OCI-M2 (cell line): Measurements from ENCODE around the gene NUBP1.
"Not testable (repeated sequence)": the region's sequence is repeated elsewhere in the genome, so short reads cannot be mapped to it uniquely, and the experiment has no call there.

Source experiments
- DNase-seq: peaks from one replicate; lab custom pipeline; 2025; ENCODE audit not compliant: unreplicated experiment; lab: John Stamatoyannopoulos, UW

NUBP1 gene

DNA sequence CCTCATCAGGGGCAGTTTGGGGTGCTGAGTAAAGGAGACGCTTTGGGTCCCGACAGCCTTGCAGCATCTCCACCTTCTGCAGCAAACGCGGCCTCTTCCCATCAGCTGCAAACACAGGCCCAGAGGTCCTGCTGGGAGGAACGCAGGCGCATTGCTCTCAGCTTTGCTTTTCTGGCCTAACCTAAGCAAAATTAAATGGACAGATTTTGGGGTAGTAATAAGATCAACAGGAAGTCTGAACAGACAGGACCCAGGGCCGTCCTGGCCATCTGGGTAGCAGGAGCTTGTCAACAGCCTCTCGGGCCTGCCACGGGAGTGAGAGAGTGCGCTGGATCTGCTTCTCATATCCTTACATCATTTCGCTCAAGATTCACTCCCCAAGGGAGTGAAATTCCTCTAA lies 7.2 kb downstream of the NUBP1 start:
- DNase-seq = no peak

DNA sequence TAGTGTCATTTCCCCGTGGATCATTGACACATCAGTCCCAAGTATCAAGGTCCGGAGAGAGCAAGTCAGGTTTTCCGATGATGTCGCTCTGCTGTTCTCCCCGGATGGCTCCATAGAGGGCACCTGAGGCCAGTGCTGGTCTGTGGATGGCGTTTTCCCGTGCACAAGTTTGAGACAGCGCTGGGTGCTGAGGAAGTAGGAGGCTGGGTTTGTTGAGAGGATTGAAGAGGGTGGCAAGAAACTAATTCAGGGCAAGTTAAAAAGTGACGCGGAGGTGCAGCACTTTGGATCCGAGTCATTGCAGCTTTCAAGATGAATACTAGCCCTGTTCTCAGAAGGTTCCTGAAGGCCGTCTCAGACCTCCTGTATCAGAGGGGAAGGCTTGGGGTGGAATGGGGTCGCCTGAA lies 7.7 kb downstream of the NUBP1 start:
- DNase-seq = no peak

DNA sequence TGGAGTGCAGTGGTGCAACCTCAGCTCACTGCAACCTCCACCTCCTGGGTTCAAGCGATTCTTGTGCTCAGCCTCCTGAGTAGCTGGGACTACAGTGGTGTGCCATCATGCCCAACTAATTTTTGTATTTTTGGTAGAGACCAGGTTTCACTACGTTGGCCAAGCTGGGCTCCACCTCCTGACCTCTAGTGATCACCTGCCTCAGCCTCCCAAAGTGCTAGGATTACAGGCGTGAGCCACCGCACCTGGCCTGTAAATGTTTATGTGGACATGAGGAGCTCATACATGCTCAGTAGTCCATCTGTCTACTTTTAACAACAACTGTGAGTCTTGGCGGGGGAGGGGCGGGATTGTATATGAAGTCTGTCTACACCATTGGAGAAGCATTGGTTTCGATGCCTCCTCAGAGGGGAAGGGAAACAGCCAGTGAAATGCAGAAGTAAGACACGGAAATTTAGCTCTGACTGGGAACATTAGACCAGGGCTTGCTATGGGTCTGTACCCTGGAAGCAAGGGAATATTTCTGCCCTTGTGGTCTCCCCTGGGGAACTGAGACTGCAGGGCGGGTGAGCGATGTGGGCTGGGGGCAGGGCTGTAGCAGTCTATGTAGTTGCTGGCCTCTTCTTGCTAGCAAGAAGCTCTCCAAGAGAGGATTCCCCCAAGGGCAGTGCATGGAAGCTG lies 9.3 kb downstream of the NUBP1 start:
- DNase-seq = no peak

DNA sequence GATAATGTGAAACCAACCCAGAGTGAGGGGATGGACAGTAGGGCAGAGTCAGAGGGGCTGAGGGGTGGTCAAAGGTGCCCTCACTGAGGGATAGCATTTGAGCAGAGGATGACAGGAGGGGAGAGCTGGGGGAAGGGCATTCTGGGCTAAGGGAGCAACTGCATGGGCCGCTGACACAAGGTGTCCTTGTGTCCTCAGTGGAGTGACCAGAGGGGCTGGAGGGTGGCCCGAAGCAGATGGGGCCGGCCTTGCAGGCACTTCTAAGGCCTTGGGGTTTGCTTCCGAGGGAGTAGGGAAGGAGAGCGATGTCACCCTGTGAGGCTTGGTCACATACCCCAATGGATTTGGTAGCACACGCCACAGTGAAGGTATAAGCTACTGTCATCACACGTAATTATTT lies 10.0 kb downstream of the NUBP1 start:
- no peak for DNase-seq

DNA sequence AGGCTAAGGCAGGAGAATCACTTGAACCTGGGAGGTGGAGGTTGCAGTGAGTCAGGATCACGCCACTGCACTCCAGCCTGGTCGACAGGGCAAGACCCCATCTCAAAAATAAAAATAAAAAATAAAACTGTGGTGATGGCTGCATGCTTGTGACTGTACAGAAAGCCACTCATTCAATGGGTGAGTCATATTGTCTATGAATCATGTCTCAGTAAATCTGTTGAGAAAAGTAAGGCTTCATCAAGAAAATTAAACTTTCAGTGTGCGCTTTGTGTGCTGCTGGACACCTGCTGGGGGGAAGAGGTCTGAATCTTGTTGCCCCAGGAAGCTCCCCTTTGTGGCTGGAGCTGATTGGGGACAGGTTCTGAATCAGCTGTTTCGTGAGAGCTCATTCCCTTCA lies 11.3 kb downstream of the NUBP1 start:
- DNase-seq = no peak

DNA sequence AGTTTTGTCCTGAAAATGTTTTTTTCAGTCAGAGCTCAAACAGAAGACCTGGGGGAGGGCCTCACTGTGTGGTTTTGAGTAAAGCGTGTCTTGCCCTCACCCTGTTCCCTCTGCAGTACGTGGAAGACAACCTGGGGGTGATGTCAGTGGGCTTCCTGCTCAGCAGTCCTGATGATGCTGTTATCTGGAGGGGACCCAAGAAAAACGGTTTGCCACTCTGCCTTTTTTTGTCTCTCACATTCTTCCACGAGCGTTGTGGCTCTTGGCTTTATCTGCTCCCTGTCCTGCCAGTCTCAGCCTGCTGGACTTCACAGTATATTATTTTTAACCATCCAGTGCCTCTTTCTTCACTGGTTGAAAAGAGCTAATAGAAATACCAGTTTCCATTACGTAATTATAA lies 12.9 kb downstream of the NUBP1 start:
- DNase-seq = no peak

DNA sequence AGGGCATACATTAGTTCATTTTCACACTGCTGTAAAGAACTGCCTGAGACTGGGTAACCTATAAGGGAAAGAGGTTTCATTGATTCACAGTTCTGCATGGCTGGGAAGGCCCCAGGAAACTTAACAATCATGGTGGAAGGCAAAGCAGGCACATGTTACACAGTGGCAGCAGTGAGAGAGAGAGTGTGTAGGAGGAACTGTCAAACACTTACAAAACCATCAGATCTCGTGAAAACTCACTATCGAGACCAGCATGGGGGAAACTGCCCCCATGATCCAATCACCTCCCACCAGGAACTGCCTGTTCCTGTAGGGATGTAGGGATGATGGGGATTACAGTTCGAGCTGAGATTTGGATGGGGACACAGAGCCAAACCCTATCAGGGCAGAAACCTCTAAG lies 17.2 kb downstream of the NUBP1 start:
- DNase-seq = no peak

DNA sequence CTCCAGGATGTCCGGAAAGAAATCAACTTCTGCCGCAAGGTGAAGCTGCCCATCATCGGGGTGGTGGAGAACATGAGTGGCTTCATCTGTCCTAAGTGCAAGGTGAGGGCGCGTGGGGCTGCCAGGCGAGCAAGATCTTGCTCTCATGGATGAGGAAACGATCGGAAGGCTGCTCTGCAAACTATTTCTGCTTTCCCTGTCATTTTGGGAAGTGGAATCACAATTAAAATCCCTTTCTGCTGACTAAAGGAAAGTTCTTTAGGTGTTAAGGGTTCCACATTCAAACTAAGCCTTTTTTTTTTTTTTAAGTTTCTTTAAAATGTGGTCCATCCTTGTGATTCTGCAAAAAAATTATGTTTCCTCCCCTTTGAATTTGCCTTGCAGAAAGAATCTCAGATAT lies 17.7 kb downstream of the NUBP1 start:
- DNase-seq = no peak

DNA sequence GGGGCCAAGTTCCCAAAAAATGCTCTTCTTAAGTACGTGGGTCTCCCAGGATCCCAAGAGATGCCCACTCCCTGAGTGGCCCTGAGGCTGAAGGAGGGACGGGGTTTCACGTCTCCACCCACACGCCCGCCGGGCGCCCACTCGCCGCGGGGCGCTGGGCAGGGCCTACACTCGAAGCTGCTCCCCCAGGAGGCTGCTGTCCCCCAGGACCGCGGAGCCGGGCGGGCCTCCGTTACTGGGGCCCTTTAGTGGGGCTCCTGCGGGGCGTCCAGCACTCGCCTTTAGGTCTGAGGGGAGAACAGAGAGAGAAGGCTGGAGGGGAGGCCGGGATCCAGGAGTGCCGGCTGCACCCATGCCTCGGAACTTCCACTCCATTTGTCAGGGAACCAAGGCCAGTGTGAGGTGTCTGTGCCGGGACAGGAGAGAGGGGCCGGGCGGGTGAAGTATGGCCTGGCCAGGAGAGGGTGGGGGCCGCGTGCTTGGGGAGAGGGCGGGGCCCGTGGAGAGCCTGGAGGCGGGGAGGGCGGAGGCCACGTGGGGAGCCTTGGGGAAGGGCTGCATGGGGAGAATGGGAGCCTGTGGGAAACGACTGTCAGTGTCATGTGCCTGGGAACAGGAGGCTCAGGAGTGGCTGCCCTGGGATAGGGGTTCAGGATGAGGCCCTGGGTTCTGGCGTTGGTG lies 18.8 kb downstream of the NUBP1 start:
- no peak for DNase-seq

DNA sequence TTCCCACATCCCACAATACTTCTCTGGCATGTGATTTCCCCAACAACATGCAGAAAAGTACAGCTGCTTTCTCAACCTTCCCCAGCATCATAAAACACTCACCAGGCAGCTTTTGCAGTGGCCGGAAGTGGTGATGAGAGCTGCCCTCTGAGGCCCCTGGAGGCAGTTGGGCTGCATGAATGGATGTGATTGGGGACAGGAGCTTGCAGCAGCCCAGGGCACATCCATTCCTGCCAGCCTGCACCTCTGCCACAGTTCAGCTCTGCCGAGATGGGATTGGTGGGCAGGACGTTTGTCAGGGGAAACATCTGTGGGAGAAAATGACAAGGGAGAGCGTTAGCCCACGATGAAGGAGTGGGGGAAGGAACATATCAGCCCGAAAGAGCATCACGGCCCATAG lies 19.8 kb downstream of the NUBP1 start:
- no peak for DNase-seq

DNA sequence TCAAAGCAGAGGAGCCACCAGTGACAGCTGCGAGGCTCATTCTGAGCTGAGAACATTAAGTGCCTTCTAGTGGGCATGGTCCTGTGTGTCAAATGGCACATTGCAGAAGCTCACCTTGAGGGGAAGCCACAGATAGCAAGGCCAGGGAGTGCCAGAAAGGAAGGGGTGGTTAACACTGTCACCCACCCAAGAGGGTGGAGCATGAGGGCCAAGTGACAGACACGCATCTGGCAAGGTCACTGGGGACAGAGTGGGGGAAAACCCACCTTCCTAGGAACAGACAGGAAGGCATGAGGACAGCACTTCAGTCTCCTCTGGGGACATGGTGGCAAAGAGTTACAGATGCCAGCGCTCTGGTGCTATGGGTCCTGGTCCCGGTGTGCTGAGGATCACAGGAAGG lies 22.1 kb downstream of the NUBP1 start:
- no peak for DNase-seq

DNA sequence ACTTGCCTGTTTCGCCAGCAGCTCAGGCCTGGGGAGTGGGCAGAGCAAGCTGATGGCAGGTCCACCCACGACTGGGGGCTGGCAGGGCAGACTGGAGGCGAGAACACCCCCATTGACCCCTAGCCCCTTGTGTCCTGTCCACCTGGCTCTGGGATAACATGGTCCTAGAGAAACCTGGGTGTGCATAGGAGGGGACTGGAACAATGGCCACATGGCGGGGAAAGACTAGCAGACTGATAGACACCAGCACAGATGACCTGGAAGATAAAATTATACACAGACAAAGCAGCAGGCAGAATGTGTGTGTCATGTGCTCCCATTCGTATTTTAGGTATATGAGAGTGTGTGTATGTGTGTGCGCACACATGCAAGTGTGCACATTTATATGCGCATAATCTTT lies 23.5 kb downstream of the NUBP1 start:
- DNase-seq = no peak

DNA sequence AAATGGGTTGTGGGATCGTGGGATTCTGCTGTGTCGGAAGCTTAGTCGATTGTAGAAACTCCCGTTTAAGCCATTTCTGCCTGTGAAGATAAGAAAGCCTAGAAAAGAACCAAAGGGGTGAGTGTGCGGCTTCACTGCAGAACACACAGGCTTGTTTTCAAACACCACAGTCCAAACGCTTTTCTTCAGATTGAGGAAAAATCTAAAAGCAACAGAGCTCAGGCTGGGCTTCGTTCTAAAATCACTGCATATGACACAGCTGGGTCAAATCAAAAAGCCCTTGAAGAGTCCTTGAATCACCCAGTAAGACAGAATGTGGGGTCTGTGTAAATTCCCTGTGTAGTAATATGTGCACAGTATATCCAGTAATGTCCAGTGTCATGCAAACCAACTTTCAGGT lies 25.7 kb downstream of the NUBP1 start:
- no peak for DNase-seq

DNA sequence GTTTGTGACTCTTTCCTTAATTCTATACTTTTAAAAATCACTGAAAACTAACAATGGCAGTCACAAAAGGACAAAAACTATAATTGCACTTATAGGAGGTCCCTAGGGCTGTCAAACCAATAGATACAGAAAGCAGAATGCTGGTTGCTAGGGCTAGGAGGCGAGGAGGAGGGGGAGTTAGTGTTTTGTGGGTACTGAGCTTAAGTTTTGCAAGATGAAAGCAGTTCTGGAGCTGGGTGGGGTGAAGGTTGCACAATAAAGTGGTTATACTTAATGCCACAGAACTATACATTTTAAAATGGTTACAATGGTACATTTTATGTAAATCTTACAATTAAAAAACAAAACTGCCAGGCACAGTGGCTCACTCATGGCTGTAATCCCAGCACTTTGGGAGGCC lies 27.3 kb downstream of the NUBP1 start:
- no peak for DNase-seq

DNA sequence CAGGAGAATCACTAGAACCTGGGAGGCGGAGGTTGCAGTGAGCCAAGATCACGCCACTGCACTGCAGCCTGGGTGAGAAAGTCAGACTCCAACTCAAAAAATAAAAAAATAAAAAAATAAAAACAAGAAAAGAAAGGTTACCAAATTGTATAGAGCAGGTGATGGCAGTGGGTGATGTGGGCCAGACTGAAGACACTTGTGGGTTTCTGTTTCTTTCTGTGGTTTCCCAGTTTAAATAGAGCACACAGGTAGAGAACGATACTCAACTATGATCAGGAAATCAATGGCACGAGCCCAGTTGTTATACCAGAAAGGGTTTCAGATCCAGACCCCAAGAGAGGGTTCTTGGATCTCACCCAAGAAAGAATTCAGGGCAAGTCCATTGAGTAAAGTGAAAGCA lies 32.6 kb downstream of the NUBP1 start:
- DNase-seq = no peak

DNA sequence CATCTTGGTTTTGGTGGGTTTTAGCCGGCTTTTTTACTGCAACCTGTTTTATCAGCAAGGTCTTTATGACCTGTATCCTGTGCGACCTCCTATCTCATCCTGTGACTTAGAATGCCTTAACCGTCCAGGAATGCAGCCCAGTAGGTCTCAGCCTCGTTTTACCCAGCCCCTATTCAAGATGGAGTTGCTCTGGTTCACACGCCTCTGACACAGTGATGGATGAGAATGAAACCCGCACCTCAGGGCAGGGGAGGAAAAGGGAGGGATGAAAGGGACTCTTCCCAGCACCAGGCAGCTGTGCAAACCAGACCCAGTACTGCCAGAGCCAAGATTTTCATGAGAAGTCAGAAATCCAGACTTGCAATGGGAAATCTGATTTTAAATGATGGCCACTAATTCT lies 33.3 kb downstream of the NUBP1 start:
- DNase-seq = not testable (repeated sequence)

DNA sequence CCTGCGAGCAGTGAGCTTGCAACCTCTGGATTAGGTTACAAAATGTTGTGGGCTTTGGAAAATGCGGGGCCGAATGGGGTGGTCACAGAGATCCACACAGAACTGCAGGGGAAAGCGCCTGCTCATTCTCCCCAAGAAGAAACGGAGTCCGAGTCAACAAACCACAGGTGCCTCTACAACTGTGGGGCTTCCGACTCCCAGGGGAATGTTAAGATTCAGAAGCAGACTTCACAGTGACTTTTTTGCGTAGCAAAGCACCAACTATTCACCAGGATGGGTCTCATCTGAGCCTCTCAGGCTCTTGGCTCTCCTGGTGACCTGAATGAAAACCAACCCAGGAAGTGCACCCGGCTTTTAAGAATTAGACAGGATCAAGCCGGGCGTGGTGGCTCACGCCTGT lies 33.7 kb downstream of the NUBP1 start:
- DNase-seq = no peak

DNA sequence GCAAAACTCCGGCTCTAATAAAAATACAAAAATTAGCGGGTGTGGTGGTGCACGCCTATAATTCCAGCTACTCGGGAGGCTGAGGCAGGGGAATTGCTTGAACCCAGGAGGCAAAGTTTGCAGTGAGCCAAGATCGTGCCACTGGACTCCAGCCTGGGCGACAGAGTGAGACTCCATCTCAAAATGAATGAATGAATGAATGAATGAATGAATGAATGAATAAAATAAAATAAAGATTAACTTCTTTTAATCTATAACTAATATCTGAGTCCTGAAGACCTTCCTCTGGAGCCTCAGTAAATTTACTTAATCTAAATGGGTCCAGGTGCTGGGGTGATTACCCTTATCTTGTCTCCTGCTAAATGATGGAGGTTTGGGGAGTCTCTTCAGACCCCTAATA lies 36.3 kb downstream of the NUBP1 start:
- not testable (repeated sequence) for DNase-seq

DNA sequence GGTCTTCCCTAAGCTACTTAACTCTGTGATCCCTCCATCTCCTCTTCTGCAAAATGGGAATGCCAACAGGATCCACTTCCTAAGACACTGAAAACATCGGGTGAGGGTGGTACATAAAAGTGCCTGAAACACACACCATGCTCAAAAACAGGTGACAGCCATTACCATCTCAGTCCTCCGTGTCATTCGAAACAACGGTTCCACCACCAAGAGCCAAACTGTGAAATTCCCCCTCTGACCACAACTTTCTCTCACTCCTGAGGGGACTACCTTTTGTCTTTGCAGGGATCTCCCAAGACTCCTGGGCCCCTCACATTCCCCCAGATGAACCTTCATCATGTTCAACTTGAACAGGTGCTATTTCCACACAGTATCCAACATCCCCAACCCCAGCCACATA lies 37.0 kb downstream of the NUBP1 start:
- DNase-seq = no peak

DNA sequence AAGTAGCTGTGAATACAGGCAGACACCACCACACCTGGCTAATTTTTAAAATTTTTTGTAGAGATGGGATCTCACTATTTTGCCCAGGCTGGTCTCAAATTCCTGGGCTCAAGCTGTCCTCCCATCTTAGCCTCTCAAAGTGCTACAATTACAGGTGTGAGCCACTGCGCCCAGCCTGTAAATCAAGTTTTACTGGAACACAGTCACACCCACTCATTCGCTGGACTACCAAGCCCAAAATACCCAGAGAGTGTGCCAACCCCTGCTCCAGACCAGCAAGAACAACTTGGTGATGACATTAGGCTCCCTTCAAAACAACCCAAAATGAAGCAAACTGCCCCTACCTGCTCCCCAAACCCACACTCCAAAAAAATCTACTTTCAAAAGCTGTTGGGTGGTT lies 39.0 kb downstream of the NUBP1 start:
- DNase-seq = no peak

DNA sequence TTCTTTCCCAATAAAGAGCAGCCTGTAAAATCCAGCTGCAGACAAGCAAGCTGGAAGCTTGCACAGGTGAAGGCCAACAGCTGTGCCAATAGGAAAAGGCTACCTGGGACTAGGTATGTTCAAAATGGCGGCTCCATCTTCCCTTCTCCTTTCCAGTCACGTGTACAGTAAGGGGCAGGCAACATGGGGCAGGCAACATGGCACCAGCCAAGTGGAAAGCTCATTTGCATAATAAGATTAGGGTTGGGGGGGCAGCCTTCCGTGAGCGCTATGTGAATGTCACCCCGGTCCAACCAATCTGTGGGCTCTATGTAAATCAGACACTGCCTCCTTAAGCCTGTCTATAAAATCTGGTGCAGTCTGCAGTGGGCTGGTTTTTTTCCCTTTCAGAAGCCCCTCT lies 43.7 kb downstream of the NUBP1 start:
- DNase-seq = no peak

DNA sequence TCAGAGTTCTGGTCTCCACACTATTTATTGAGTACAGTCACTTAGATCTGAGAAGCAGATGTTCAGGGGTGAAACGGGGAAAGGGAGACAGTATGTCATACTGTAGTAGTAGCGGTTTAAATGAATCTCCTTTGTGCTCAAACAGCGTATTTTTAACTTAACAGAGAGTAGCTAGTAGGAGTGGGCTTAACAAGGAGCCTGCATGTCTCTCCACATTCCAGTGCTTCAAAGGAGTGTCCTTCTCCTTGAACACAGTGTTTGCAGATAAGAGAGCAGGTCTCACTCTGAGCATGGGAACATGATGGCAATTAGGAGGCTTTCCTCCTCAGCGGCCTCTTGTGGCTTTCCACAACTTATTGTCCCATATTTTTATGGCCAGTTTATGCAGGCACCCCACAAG lies 45.0 kb downstream of the NUBP1 start:
- not testable (repeated sequence) for DNase-seq

DNA sequence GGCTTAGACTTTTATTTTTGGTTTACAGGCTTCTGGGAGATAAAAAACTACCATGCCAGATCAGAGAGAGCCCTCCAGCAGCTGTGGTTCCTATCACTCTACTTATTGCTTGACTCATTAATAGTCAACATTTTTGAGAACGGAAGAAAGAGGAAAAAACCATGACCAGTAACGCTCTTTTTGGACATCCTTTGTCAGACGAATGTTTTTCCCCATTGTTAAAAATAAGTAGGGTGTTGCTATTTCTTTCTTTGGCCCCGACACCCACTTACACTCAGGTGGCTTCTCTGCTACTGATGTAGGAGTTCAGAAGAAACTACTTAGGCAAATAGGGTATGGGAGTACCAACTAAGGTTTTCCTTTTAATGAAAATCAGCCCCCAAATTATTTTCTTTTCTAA lies 47.4 kb downstream of the NUBP1 start:
- DNase-seq = no peak
